ENCODE measurements around the gene F13B. TPM values are rescaled to one million over a fixed set of nuclear protein-coding genes. Genes with fewer than 3 reads are reported as not detected.

Gene F13B
- total RNA-seq, 1 experiment from 2014 or later = not detected

DNA sequence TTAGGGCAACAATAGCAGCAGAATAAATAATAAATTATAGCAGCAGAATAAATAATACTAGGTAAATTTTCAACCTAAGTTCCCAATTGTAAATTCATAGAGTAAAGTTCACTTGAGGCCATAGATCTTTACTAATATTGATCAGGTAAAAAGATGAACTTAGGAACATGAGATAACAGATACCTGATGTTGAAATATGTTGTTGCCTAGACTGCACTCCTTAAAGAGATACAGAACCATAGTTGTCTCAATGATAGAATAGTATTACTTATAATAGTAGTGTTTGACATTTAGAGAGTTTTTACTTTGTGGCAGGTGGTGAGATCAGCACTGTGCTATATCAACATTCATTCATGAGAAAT lies 378 bp upstream of the F13B start:
- intact Hi-C loops (cut with micrococcal nuclease) = loop anchor here (10.0 kb wide), 1 partner anchor 243 kb away; no protein-coding TSS in a partner anchor
- Histone ChIP-seq H3K4me3 (replicated peaks in 1 of 2; ENCODE audit: low read depth in 1 of 2, low read length in 2 of 2) (no peak overlapping the region), H3K4me2 (ENCODE audit: low read length) (no peak overlapping the region), H3K4me1 (ENCODE audit: control insufficient read depth in 1 of 2, insufficient read depth in 2 of 2, low read length in 2 of 2) (no peaks in the 10 kb centered on the region), H3K9me2 (ENCODE audit: insufficient read depth) (no peaks in the 10 kb centered on the region), H2AFZ (ENCODE audit: low read depth, low read length, poor library complexity, severe bottlenecking) (no peak overlapping the region), H3K9me3 (ENCODE audit: control insufficient read depth in 1 of 2, insufficient read depth in 1 of 2, low read depth in 1 of 2, low read length in 2 of 2) (no peaks in the 10 kb centered on the region), H3K27ac (ENCODE audit: low read depth, low read length) (no peak overlapping the region), H3K9ac (ENCODE audit: low read length) (no peak overlapping the region), H3K79me2 (ENCODE audit: insufficient read depth, low read length) (no peaks in the 10 kb centered on the region), H4K20me1 (ENCODE audit: insufficient read depth) (no peaks in the 10 kb centered on the region), H3K27me3 (ENCODE audit: insufficient read depth, low read length) (no peaks in the 10 kb centered on the region), H3K36me3 (ENCODE audit: control insufficient read depth in 1 of 2, insufficient read depth in 2 of 2, low read length in 2 of 2) (no peaks in the 10 kb centered on the region)
- TF ChIP-seq ELF1 (IDR thresholded peaks at IDR 0.05; ENCODE audit: borderline replicate concordance, low read depth) (no peak), EGR1 (IDR thresholded peaks at IDR 0.05; ENCODE audit: low read depth) (no peak), SP1 (IDR thresholded peaks at IDR 0.05; ENCODE audit: low read depth) (no peak), EZH2 (IDR thresholded peaks at IDR 0.05) (no peak), CBX3 (IDR thresholded peaks at IDR 0.05; ENCODE audit: low read depth) (no peak), ZFX (IDR thresholded peaks at IDR 0.05) (no peak), ZNF274 (IDR thresholded peaks at IDR 0.05; ENCODE audit: low read depth, low read length) (no peak), POLR2A (IDR thresholded peaks at IDR 0.05; ENCODE audit: borderline replicate concordance, extremely low read depth, insufficient read depth, insufficient read length) (no peak), YY1 (IDR thresholded peaks at IDR 0.05; ENCODE audit: extremely low read depth, insufficient replicate concordance, low read depth, low read length) (no peak), SIN3A (IDR thresholded peaks at IDR 0.05; ENCODE audit: low read depth) (no peak), EZH2phosphoT487 (IDR thresholded peaks at IDR 0.05; ENCODE audit: borderline replicate concordance) (no peak), TCF7L2 (IDR thresholded peaks at IDR 0.05; ENCODE audit: borderline replicate concordance, extremely low read depth, insufficient read depth, insufficient read length) (no peak), SRF (IDR thresholded peaks at IDR 0.05; ENCODE audit: low read depth) (no peak)
- TF ChIP-seq, protein P1, sequence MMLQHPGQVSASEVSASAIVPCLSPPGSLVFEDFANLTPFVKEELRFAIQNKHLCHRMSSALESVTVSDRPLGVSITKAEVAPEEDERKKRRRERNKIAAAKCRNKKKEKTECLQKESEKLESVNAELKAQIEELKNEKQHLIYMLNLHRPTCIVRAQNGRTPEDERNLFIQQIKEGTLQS (IDR thresholded peaks at IDR 0.05) = no peak
- TF ChIP-seq, protein P2, sequence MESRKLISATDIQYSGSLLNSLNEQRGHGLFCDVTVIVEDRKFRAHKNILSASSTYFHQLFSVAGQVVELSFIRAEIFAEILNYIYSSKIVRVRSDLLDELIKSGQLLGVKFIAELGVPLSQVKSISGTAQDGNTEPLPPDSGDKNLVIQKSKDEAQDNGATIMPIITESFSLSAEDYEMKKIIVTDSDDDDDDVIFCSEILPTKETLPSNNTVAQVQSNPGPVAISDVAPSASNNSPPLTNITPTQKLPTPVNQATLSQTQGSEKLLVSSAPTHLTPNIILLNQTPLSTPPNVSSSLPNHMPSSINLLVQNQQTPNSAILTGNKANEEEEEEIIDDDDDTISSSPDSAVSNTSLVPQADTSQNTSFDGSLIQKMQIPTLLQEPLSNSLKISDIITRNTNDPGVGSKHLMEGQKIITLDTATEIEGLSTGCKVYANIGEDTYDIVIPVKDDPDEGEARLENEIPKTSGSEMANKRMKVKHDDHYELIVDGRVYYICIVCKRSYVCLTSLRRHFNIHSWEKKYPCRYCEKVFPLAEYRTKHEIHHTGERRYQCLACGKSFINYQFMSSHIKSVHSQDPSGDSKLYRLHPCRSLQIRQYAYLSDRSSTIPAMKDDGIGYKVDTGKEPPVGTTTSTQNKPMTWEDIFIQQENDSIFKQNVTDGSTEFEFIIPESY (IDR thresholded peaks at IDR 0.05; ENCODE audit: extremely low read depth, insufficient replicate concordance, low read length) = no peak
- TF ChIP-seq, protein P3, sequence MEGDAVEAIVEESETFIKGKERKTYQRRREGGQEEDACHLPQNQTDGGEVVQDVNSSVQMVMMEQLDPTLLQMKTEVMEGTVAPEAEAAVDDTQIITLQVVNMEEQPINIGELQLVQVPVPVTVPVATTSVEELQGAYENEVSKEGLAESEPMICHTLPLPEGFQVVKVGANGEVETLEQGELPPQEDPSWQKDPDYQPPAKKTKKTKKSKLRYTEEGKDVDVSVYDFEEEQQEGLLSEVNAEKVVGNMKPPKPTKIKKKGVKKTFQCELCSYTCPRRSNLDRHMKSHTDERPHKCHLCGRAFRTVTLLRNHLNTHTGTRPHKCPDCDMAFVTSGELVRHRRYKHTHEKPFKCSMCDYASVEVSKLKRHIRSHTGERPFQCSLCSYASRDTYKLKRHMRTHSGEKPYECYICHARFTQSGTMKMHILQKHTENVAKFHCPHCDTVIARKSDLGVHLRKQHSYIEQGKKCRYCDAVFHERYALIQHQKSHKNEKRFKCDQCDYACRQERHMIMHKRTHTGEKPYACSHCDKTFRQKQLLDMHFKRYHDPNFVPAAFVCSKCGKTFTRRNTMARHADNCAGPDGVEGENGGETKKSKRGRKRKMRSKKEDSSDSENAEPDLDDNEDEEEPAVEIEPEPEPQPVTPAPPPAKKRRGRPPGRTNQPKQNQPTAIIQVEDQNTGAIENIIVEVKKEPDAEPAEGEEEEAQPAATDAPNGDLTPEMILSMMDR (IDR thresholded peaks at IDR 0.05 in 2 of 3, conservative IDR thresholded peaks at IDR 0.05 in 1 of 3; ENCODE audit: borderline replicate concordance in 1 of 3, insufficient read depth in 1 of 3, low read depth in 2 of 3, low read length in 2 of 3) = no peak
- TF ChIP-seq, protein P4, sequence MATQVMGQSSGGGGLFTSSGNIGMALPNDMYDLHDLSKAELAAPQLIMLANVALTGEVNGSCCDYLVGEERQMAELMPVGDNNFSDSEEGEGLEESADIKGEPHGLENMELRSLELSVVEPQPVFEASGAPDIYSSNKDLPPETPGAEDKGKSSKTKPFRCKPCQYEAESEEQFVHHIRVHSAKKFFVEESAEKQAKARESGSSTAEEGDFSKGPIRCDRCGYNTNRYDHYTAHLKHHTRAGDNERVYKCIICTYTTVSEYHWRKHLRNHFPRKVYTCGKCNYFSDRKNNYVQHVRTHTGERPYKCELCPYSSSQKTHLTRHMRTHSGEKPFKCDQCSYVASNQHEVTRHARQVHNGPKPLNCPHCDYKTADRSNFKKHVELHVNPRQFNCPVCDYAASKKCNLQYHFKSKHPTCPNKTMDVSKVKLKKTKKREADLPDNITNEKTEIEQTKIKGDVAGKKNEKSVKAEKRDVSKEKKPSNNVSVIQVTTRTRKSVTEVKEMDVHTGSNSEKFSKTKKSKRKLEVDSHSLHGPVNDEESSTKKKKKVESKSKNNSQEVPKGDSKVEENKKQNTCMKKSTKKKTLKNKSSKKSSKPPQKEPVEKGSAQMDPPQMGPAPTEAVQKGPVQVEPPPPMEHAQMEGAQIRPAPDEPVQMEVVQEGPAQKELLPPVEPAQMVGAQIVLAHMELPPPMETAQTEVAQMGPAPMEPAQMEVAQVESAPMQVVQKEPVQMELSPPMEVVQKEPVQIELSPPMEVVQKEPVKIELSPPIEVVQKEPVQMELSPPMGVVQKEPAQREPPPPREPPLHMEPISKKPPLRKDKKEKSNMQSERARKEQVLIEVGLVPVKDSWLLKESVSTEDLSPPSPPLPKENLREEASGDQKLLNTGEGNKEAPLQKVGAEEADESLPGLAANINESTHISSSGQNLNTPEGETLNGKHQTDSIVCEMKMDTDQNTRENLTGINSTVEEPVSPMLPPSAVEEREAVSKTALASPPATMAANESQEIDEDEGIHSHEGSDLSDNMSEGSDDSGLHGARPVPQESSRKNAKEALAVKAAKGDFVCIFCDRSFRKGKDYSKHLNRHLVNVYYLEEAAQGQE (IDR thresholded peaks at IDR 0.05; ENCODE audit: low read depth) = no peak
- no peak for DNase-seq (ENCODE audit: low read depth, low spot score)
- CTCF ChIA-PET = no interaction called here
- no TSS peak for BruUV-seq (replicated peaks)
- no peak for ATAC-seq
- POLR2A ChIA-PET = no interaction called here
- RAD21 ChIA-PET (ENCODE audit: low non-redundant PET in 1 of 2, low total read pairs in 2 of 2, uncharacterized antibody in 2 of 2, unreplicated experiment in 2 of 2) = no interaction called here

Data from HCT116 (cell line).